Measurements from ENCODE around the gene DVL2.

The DVL2 gene

DNA sequence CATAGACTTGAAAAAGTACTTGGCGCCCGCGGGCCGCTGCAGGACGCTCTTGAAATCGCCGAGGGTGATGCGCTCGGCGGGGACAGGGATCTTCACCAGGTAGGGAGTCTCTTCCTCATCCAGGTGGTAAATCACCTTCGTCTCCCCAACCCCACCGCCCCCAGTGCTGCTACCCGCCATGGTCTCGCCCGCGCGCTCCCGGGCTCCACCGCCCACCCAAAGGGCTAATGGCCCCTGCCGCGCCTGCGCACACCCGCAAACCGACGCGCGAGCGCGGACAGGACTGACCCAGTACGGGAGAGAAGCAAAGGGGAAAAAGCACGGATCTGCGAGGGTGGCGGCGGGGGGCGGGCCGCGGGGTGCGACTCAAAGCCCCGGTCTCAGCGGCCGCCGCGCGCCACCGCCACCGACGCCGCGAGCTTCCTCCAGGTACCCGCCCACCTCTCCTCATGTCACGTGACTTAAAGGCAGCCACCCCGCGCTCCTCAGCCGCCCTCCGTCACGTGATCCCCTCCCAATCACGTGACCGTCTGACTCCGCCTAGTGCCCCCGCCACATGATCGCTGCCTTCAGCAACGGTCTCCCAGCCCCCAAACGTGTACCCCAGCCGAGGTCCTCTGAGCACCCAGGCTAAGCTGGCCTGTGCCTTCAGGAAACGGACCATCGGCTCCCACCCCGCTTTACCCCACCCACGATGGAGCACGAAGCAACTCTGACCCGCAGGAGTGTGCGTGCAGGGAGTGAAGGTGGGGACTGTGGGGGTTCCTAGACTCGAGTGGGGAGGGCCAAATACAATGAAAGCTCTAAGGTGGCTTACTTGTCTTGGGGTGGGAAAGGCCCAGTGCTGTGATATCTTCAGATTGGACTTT lies at the start of gene DVL2:
DVL2 (minus strand) TSS at position 435 of the 869 bp plus-strand sequence; CDS start at position 180, 255 bp downstream.
- peak within 1 kb of the TSS; percentile 78 for H3K4me3 ChIP-seq (ENCODE audit: low read depth, low read length)
- peak; percentile 97 for DNase-seq (ENCODE audit: low read depth)
- TF ChIP-seq, protein P1, sequence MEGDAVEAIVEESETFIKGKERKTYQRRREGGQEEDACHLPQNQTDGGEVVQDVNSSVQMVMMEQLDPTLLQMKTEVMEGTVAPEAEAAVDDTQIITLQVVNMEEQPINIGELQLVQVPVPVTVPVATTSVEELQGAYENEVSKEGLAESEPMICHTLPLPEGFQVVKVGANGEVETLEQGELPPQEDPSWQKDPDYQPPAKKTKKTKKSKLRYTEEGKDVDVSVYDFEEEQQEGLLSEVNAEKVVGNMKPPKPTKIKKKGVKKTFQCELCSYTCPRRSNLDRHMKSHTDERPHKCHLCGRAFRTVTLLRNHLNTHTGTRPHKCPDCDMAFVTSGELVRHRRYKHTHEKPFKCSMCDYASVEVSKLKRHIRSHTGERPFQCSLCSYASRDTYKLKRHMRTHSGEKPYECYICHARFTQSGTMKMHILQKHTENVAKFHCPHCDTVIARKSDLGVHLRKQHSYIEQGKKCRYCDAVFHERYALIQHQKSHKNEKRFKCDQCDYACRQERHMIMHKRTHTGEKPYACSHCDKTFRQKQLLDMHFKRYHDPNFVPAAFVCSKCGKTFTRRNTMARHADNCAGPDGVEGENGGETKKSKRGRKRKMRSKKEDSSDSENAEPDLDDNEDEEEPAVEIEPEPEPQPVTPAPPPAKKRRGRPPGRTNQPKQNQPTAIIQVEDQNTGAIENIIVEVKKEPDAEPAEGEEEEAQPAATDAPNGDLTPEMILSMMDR (conservative IDR thresholded peaks at IDR 0.05; ENCODE audit: low read depth, low read length): no peak

DNA sequence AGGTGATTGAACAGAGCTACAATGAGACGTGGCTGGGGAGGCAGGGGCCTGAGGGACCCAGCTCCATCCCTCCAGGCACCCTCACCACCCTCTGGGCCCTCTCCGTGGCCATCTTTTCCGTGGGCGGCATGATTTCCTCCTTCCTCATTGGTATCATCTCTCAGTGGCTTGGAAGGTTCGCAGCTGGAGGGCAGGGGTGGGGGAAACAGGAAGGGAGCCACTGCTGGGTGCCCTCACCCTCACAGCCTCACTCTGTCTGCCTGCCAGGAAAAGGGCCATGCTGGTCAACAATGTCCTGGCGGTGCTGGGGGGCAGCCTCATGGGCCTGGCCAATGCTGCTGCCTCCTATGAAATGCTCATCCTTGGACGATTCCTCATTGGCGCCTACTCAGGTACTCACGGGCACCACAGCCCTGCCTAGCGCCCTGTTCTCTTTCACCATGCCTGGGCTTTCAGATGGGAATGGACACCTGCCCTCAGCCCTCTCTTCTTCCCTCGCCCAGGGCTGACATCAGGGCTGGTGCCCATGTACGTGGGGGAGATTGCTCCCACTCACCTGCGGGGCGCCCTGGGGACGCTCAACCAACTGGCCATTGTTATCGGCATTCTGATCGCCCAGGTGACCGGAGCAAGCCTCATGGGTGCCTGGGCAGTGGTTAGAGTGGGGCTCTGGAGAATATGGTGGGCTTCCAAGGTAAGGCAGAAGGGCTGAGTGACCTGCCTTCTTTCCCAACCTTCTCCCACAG lies 49.3 kb upstream of the DVL2 start:
- TF ChIP-seq, protein P1 (conservative IDR thresholded peaks at IDR 0.05; ENCODE audit: low read depth, low read length): no peak
- DNase-seq (ENCODE audit: low read depth): no peak
- no peak overlapping the region for H3K4me3 ChIP-seq (ENCODE audit: low read depth, low read length)

DNA sequence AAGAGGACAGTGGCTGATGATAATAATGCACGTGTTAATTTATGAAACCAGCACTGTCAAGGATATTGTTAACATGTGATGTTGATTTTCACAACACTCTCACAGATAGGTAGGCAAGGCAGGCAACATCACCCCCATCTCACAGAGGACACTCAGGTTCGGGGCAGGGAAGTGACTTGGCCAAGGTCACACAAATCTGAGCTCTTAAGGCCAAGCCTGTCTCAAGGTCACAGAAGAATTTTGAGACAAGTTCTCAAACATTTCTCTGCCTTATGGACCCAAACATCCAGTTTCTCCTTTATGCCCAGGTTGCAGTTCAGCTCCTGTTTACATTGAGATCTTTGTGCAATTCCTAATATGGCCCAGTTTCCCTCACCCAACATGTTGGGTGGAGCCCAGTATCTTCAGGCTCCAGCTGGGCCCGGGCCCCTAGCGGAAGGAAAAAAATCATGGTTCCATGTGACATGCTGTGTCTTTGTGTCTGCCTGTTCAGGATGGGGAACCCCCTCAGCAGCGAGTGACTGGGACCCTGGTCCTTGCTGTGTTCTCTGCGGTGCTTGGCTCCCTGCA lies 48.5 kb upstream of the DVL2 start:
- no peak overlapping the region for H3K4me3 ChIP-seq (ENCODE audit: low read depth, low read length)
- DNase-seq (ENCODE audit: low read depth): no peak
- TF ChIP-seq, protein P1 (conservative IDR thresholded peaks at IDR 0.05; ENCODE audit: low read depth, low read length): no peak

DNA sequence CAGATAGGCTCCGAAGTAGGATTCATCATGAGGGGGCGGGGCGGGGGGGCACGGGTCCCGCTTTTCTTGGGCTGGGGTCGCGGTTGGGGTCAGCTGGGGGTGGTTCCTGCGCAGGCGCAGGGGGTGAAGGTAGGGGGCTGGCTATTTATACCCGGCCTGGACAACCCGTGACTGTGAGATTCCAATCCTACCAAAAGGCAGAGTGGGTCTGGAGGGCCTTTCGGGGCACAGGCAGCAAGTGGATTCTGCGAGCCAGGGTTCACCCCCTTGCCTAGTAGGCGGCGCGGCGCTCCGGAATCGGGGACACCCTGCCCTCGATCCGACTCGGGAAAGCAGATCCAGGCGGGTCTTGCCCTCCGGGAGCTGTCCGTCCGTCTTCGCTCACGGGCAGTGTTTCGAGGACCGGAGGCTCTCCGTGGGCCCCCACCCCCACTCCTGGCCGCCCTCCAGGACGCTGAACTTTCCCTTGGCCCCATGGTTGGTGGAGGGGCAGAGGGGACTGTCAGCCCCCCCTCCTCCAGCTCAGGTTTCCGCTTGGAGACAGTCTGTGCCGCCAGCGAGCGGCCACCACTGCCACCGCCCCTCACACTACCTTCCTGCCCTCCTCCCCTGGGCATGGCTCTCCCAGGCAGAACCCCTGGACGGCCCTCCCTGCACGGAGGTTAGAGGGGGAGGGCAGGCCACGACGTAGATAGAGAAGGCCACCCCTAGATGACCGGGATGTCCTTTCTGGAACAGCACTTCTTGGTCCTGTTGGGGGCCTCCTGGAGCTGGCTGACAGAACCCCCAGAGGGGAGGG lies 47.8 kb upstream of the DVL2 start:
- TF ChIP-seq, protein P1 (conservative IDR thresholded peaks at IDR 0.05; ENCODE audit: low read depth, low read length): no peak

DNA sequence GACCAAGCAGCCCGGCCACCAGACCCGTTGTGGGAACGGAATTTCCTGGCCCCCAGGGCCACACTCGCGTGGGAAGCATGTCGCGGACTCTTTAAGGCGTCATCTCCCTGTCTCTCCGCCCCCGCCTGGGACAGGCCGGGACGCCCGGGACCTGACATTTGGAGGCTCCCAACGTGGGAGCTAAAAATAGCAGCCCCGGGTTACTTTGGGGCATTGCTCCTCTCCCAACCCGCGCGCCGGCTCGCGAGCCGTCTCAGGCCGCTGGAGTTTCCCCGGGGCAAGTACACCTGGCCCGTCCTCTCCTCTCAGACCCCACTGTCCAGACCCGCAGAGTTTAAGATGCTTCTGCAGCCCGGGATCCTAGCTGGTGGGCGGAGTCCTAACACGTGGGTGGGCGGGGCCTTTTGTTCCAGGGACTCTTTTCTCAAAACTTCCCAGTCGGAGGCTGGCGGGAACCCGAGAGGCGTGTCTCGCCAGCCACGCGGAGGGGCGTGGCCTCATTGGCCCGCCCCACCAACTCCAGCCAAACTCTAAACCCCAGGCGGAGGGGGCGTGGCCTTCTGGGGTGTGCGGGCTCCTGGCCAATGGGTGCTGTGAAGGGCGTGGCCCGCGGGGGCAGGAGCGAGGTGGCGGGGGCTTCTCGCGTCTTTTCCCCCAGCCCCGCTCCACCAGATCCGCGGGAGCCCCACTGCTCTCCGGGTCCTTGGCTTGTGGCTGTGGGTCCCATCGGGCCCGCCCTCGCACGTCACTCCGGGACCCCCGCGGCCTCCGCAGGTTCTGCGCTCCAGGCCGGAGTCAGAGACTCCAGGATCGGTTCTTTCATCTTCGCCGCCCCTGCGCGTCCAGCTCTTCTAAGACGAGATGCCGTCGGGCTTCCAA lies 47.0 kb upstream of the DVL2 start, which contains the start of gene SLC2A4:
SLC2A4 (plus strand) TSS at position 645 of the 879 bp plus-strand sequence; CDS start at position 862, 217 bp downstream.
- DNase-seq (ENCODE audit: low read depth): peak; percentile 96
- peak within 1 kb of the TSS; percentile 54 for H3K4me3 ChIP-seq (ENCODE audit: low read depth, low read length)
- TF ChIP-seq, protein P1 (conservative IDR thresholded peaks at IDR 0.05; ENCODE audit: low read depth, low read length): no peak

More for the DNA sequence above, 47.8 kb upstream of the DVL2 start:
- no peak for DNase-seq (ENCODE audit: low read depth)
- peak overlapping the region; percentile 54 for H3K4me3 ChIP-seq (ENCODE audit: low read depth, low read length)
